K562 (cell line): ENCODE measurements around the gene RNF31. TPM values are rescaled to one million over a fixed set of nuclear protein-coding genes. Genes with fewer than 3 reads are reported as not detected.

Experiments
- BRD9 ChIP-seq: fragments of 450-650 bp; IDR thresholded peaks from 2 replicates; pipeline ENCODE4 v1.6.1; 2018; ENCODE audit warnings: low read depth; ENCODE audit not compliant: partially characterized antibody
- CBFB ChIP-seq: sonication (generic); formaldehyde crosslinking; IDR thresholded peaks from 2 replicates; pipeline ENCODE4 v1.4.0; 2020; ENCODE audit warnings: mild to moderate bottlenecking, missing genetic modification reagents
- EHMT2 ChIP-seq: fragments of 450-650 bp; IDR thresholded peaks from 2 replicates; pipeline ENCODE4 v1.6.1; 2018; ENCODE audit warnings: antibody characterized with exemption
- HCFC1 ChIP-seq: IDR thresholded peaks from 2 replicates; pipeline ENCODE4 v1.6.1; 2012; ENCODE audit warnings: low read depth, low read length, improper control_type of control experiment
- HMGN3 ChIP-seq: IDR thresholded peaks from 2 replicates; pipeline ENCODE4 v1.6.1; 2011; ENCODE audit warnings: borderline replicate concordance, low read depth, mild to moderate bottlenecking, mixed read lengths, low read length; ENCODE audit not compliant: insufficient read length; ENCODE audit errors: extremely low read depth
- ILF3 ChIP-seq: fragments of 450-650 bp; IDR thresholded peaks from 2 replicates; pipeline ENCODE4 v1.6.1; 2018; ENCODE audit warnings: antibody characterized with exemption, mild to moderate bottlenecking, moderate library complexity, borderline replicate concordance
- MYNN ChIP-seq, 2 experiments: sonication (generic); formaldehyde crosslinking in 1 of 2; IDR thresholded peaks; 2 replicates each; pipeline versions ENCODE4 v1.5.0 to v1.6.1; 2016 to 2020; ENCODE audit warnings: antibody characterized with exemption in 1 of 2, missing genetic modification reagents in 1 of 2
- NFE2L1 ChIP-seq: fragments of 450-650 bp; IDR thresholded peaks from 2 replicates; pipeline ENCODE4 v1.6.1; 2016; ENCODE audit warnings: missing genetic modification characterization, low read depth, mild to moderate bottlenecking, missing compliant biosample characterization, moderate library complexity, borderline replicate concordance
- NFXL1 ChIP-seq: fragments of 450-650 bp; formaldehyde crosslinking; IDR thresholded peaks from 2 replicates; pipeline ENCODE4 v1.4.0; 2021; ENCODE audit warnings: mild to moderate bottlenecking
- NR1H2 ChIP-seq: sonication (generic); formaldehyde crosslinking; IDR thresholded peaks from 2 replicates; pipeline ENCODE4 v1.4.0; 2020; ENCODE audit warnings: mild to moderate bottlenecking, missing genetic modification reagents
- SMARCA4 ChIP-seq: fragments of 450-650 bp; IDR thresholded peaks from 2 replicates; pipeline ENCODE4 v1.6.1; 2016
- ZMIZ1 ChIP-seq, 2 experiments: fragments of 150-350 bp in 1 of 2; IDR thresholded peaks; 2 replicates each; pipeline ENCODE4 v1.6.1; 2012 to 2016; ENCODE audit warnings: low read depth in 2 of 2, low read length in 2 of 2, mild to moderate bottlenecking in 1 of 2, moderate library complexity in 1 of 2
- ZNF511 ChIP-seq: sonication (generic); formaldehyde crosslinking; IDR thresholded peaks from 2 replicates; pipeline ENCODE4 v1.8.0; 2022; ENCODE audit warnings: mild to moderate bottlenecking, missing genetic modification reagents
- ZNF518B ChIP-seq: fragments of 250-450 bp; sonication (Bioruptor Pico); IDR thresholded peaks from 2 replicates; pipeline ENCODE4 v1.5.0; 2021; ENCODE audit warnings: mild to moderate bottlenecking, moderate library complexity
- polyA plus RNA-seq, 8 experiments: library from polyadenylated mRNA; depleted of rRNA in 4 of 8; stranded (reverse) in 5 of 8; unstranded in 3 of 8; fragments of >200 nt; fragmentation: Nextera tagmentation in 2 of 8; fragmentation: Illumina TruSeq in 1 of 8; extraction: Ambion mirVana in 2 of 8; extraction: Trizol in 1 of 8; gene quantifications; 2 replicates each; pipeline versions ENCODE4 v1.2.1 to v1.2.3, GENCODE V29; 2011 to 2014; ENCODE audit warnings: inconsistent platforms in 1 of 8, missing spikeins in 1 of 8
- total RNA-seq, 7 experiments: library from RNA; depleted of rRNA in 6 of 7; stranded (reverse); fragments of >200 nt in 6 of 7; fragmentation: Illumina TruSeq in 2 of 7; extraction: Trizol in 2 of 7; gene quantifications; 2 replicates each; pipeline versions ENCODE4 v1.2.1 to v1.2.3, GENCODE V29; 2011 to 2021; ENCODE audit warnings: low replicate concordance in 1 of 7

The RNF31 gene
- total and polyA plus RNA-seq, 9 of the 15 experiments (the other 6 are each of a cell fraction or from before 2014, with no cell fraction given) = 3.1 to 47.6 (median 19.1) TPM

GRCh38 chr14:24188251-24189058 is 41.2 kb downstream of the RNF31 start, which contains the start of gene IPO4 (continued):
- no peak for TF ChIP-seq ZMIZ1 (IDR thresholded peaks at IDR 0.05; ENCODE audit: low read depth in 2 of 2, low read length in 2 of 2)
- no peak for TF ChIP-seq CBFB (CRISPR knock-in tag)
- TF ChIP-seq SMARCA4 = no peak
- no peak for TF ChIP-seq NR1H2
- peak; percentile 87 for TF ChIP-seq HCFC1
- TF ChIP-seq BRD9 = no peak
- TF ChIP-seq EHMT2 = no peak
- TF ChIP-seq NFE2L1 (tag) = no peak
- no peak for TF ChIP-seq HMGN3
- TF ChIP-seq NFXL1 = no peak
- TF ChIP-seq ZNF511 (CRISPR knock-in tag) = no peak
- peak; percentile 61; the same call in 1 of the 2 replicates for TF ChIP-seq MYNN (IDR thresholded peaks at IDR 0.05)
- TF ChIP-seq MYNN (CRISPR knock-in tag; IDR thresholded peaks at IDR 0.05) = no peak
- no peak for TF ChIP-seq ZNF518B (CRISPR knock-in tag)
- no peak for TF ChIP-seq ILF3
